Epithelial cell of esophagus (primary cell): ENCODE measurements around the gene ITCH.
"Not testable (repeated sequence)": the region's sequence is repeated elsewhere in the genome, so short reads cannot be mapped to it uniquely, and the experiment has no call there.

Experiments used
- DNase-seq: peaks from one replicate; pipeline ENCODE4 v3.0.0; 2010; ENCODE audit warnings: low read depth
- H3K4me3 ChIP-seq: 2 replicates; pipeline ENCODE4 v1.5.1; 2011; ENCODE audit warnings: mild to moderate bottlenecking, low read length, control low read depth
- TF ChIP-seq, protein P1 (sequence below): IDR thresholded peaks from 2 replicates; pipeline ENCODE4 v1.5.1; 2011; ENCODE audit warnings: low read depth, mild to moderate bottlenecking, low read length, control low read depth, inconsistent platforms; ENCODE audit not compliant: insufficient read depth; ENCODE audit errors: missing control alignments

ITCH gene

GRCh38 chr20:34437330-34437986 lies 74.4 kb downstream of the ITCH start:
- no peak overlapping the region for H3K4me3 ChIP-seq
- TF ChIP-seq, protein P1, sequence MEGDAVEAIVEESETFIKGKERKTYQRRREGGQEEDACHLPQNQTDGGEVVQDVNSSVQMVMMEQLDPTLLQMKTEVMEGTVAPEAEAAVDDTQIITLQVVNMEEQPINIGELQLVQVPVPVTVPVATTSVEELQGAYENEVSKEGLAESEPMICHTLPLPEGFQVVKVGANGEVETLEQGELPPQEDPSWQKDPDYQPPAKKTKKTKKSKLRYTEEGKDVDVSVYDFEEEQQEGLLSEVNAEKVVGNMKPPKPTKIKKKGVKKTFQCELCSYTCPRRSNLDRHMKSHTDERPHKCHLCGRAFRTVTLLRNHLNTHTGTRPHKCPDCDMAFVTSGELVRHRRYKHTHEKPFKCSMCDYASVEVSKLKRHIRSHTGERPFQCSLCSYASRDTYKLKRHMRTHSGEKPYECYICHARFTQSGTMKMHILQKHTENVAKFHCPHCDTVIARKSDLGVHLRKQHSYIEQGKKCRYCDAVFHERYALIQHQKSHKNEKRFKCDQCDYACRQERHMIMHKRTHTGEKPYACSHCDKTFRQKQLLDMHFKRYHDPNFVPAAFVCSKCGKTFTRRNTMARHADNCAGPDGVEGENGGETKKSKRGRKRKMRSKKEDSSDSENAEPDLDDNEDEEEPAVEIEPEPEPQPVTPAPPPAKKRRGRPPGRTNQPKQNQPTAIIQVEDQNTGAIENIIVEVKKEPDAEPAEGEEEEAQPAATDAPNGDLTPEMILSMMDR: no peak
- DNase-seq: no peak

- TF ChIP-seq, protein P1: no peak
- H3K4me3 ChIP-seq: no peak overlapping the region
- no peak for DNase-seq
Observed at GRCh38 chr20:34439168-34439567, 76.1 kb downstream of the ITCH start.

DNA sequence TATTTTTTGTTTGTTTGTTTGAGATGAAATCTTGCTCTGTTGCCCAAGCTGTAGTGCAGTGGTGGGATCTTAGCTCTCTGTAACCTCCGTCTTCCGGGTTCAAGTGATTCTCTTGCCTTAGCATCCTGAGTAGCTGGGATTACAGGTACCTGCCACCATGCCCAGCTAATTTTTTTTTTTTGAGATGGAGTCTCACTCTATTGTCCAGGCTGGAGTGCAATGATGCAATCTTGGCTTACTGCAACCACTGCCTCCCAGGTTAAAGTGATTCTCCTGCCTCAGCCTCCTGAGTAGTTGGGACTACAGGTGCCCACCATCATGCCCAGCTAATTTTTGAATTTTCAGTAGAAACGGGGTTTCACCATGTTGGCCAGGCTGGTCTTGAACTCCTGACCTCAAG lies 78.3 kb downstream of the ITCH start:
- not testable (repeated sequence) for DNase-seq, H3K4me3 ChIP-seq

- TF ChIP-seq, protein P1: no peak
- no peak overlapping the region for H3K4me3 ChIP-seq
- DNase-seq: no peak
Observed at GRCh38 chr20:34443546-34443945, 80.5 kb downstream of the ITCH start.

GRCh38 chr20:34445177-34446065 lies 82.3 kb downstream of the ITCH start:
- TF ChIP-seq, protein P1: no peak
- no peak for DNase-seq

DNA sequence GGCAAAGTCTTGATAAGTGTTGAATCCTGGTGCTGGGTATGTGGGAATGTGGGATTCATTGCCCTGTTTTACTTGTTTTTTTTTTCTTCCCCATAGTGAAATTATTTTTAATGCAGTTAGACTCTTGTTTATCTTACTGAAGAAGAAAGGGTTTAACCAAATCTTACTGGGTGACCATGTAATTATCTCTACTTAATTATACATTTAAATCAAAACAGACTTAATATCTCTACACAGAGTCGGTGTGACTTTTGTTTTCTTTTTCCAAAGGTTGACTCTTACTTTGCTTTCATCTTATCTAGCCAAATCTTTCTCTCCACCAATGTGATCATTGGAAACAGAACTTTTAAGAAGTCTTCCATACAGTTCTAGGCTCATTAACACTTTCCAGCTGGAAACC lies 85.4 kb downstream of the ITCH start:
- DNase-seq: no peak
- H3K4me3 ChIP-seq: no peak overlapping the region
- TF ChIP-seq, protein P1: no peak

More at GRCh38 chr20:34445177-34446065, 82.3 kb downstream of the ITCH start:
- H3K4me3 ChIP-seq: no peak overlapping the region

DNA sequence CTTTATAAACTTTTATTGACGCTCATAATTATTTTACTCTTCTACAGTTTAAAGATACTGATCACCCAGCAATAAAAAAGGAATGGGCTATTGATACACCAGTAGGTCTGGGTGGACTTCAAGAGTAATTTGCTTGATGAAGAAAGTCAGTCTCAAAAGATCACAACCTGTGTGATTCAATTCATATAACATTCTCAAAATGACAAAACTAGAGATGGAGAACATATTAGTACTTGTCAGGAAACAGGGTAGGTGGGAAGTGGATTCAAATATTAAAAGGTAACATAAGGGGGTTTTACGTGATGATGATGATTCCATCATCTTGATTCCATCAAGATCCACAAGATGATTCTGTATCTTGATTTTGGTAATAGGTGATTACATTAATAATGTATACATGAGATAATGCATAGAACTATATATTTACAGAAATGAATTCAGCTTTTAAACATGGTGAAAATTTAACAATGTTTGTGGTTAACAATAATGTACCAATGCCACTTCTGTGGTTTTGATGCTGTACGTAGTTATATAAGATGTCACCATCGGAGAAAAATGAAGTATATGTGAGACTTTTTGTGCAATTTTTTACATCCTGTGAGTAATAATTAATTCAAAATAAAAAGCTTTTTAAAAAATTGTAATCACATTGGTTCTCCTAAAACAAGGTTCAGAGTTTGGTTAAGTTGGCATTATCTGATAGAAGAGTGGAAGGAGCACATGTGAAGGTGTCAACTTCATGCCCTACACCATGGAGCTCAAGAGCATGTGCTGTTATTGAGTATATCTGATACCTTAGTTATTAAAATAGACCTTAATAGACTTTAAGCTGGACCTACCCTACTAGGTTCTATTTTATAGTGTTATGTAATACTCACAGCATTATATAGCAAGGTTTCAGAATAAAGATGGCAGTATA lies 86.9 kb downstream of the ITCH start:
- H3K4me3 ChIP-seq: no peak overlapping the region
- TF ChIP-seq, protein P1: no peak
- DNase-seq: no peak
